NCI-H524 (cell line): ENCODE data around the gene CMSS1.
A peak's percentile ranks its signal among the peaks of the same experiment; 100 is the strongest.
"Not testable (repeated sequence)": the region's sequence is repeated elsewhere in the genome, so short reads cannot be mapped to it uniquely, and the experiment has no call there.

Experiments
- DNase-seq, 2 experiments: peaks; one replicate each; lab custom pipeline; 2025; lab: John Stamatoyannopoulos, UW

The CMSS1 gene

DNA sequence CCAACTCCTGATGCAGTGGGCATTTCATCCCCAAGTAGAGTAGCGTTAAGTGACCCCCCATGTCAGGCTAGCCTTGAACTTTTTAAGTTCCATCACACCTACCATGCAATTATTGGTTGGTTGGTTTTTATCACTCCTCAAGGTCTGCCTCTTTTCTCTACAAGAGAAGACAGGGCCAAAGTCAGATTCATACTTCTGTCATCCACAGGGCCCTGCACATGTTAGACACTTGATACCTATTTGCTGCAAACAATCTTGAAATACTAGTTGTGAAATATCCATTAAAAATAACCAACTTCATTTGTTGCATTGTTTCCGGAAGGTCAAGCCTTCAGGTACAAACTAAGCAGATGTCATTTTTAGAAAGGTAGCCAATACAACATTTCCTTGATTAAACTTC, 1.2 kb downstream of the CMSS1 start:
- DNase-seq: no peak

DNA sequence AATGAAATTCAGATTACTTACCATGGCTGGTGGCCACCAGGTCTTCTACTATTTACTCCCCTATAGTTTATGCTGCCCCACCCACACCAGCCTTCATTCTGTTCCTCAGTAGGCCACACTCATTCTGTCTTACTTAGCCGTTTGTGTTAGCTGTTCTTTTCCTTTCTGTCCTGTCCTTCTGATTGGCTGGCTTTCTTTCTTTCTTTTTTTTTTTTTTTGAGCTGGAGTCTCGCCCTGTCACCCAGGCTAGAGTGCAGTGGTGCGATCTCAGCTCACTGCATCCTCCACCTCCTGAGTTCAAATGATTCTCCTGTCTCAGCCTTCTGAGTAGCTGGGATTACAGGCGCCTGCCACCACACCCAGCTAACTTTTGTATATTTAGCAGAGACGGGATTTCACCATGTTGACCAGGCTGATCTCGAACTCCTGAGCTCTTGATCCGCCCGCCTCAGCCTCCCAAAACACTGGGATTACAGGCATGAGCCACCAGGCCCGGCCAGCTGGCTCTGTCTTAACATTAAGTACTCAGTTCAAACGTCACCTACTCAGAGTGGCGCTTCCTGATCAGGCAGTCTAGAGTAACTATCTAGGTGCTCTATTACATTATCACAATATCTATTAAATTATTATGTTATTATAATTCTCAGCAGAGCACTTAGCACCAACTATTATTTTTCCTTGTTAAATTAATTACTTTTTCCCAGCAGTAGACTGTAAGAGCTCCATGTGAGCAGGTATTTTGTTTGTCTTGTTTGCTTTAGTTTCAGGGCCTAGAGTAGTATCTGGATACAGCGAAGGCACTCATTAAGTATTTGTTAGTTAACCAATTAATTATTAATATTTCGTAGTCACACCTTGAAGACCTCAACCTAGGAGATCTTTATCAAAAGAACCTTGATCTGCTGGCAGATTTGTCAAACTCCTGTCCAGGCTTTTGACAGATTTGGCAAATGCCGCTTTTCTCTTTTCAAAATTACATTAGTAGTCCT, 6.4 kb downstream of the CMSS1 start:
- DNase-seq: peak; percentile 17 to 72

- DNase-seq: peak; percentile 21 to 49
Observed at GRCh38 chr3:99825004-99825640, 7.5 kb downstream of the CMSS1 start.

- no peak for DNase-seq
Observed at GRCh38 chr3:99829844-99830243, 12.2 kb downstream of the CMSS1 start.

- no peak for DNase-seq
Observed at GRCh38 chr3:99833617-99834205, 16.0 kb downstream of the CMSS1 start.

- DNase-seq: no peak
Observed at GRCh38 chr3:99834211-99834957, 16.7 kb downstream of the CMSS1 start.

GRCh38 chr3:99836681-99837080, 19.0 kb downstream of the CMSS1 start:
- no peak for DNase-seq

GRCh38 chr3:99837715-99838114, 20.1 kb downstream of the CMSS1 start:
- peak in 1 of 2 experiments; percentile 39 for DNase-seq

- no peak for DNase-seq
Observed at GRCh38 chr3:99838755-99839154, 21.1 kb downstream of the CMSS1 start.

GRCh38 chr3:99839613-99840012, 22.0 kb downstream of the CMSS1 start:
- no peak for DNase-seq

GRCh38 chr3:99841949-99842348, 24.3 kb downstream of the CMSS1 start:
- DNase-seq: not testable (repeated sequence)

DNA sequence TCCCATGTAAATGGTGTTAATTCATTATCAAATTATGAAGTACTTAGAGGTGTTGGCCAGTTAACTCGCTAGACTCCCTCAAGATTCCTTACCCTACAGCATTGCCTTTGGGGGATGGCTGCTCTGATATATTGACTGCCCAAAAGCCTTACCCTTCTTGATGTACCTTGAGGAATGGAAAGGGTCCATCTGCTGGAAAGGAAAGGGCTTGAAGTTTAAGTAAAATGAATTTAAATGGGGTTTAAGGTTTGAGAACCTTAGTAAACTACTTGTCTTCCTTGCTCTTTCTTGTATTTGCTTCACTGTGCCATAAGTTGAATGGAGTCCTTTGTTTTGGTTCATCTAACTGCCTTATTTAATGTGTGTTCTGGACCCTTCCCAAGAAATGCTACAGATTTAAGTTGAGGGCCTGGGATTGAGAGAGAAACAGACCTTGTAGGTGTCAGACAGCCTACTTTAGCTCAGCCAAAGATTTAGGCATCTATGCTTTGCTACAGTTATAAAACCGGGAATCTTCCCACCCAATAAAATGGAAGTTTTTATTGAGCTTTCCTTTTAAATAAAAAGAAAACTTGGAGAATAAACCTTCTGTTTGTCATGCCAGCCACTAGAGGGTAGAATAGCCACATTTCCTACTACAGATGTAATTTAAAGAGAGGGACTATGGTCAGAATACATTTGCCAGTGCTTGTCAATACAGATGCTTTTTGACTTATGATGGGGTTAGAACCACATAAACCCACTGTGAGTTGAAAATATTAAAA, 25.3 kb downstream of the CMSS1 start:
- peak in 1 of 2 experiments; percentile 56 for DNase-seq

- no peak for DNase-seq
Observed at GRCh38 chr3:99843590-99844258, 26.1 kb downstream of the CMSS1 start.

DNA sequence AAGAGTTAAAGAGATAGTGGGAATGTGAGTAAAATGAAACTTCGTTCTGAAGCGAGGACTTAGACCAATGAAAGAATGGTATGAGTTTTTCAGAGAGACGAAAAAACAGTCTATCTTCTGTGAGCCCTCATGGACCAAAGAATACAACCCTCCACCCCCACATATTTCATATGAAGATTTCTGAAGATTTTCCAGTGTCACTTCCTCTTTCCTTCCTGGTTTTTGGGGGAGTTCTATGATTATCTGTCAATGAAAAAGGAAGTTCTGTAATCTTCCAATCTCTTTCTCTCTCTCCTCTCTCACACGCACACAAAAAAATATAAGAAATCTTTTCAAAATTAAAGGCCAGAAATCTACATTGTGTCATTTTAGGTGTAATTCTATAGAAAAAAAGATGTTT, 27.7 kb downstream of the CMSS1 start:
- DNase-seq: no peak

- DNase-seq: no peak
Observed at GRCh38 chr3:99845999-99846398, 28.3 kb downstream of the CMSS1 start.

DNA sequence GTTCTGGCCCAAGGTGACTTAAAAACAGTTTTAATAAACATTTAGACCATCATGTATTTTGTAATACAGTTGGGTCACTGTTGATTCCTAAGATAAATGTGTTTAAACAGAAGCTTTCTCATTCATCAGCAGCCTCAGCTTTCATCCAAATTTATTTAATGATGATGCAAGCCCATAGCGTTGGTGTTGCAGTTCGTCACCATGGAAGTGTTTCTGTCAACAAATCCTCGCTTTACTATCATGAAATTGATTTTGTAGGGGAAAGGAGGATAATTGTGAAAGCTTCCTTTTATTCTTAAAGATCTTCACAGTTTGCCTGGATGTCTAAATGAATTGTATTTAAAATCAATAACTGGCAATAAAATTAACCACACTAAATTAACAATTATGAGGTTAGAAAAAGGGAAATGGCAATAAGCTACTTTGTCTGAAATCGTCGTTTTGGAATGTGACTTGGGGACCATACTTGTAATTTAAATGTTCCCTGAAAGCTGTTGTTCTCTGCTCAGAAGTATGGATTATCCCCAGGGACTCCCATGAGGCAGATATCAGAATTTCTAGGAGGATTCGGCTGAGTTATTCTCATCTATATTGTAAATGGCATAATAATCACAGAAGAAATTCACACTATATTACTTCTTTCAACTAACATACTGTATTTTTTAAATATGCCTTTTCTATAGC, 29.0 kb downstream of the CMSS1 start:
- no peak for DNase-seq

DNA sequence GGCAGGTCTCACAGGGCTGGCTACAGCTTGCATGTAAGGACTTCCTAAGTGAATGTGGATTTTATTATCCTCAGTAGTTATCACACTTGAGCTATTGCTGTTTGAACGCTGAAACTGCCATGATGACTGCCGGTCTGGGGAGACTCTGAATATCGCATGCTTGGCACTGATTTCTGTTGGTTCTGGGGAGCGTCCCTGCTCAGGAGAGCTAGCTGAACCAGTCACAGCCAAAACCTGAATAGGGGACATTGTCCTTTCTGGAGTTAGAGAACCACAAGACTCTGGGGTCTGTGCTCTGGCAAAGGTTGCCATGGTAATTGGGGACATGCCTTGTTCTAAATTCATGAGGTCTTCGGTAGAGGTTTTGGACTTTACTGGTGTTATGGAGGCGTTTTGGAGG, 30.8 kb downstream of the CMSS1 start:
- DNase-seq: no peak

- DNase-seq: no peak
Observed at GRCh38 chr3:99850608-99851007, 32.9 kb downstream of the CMSS1 start.

DNA sequence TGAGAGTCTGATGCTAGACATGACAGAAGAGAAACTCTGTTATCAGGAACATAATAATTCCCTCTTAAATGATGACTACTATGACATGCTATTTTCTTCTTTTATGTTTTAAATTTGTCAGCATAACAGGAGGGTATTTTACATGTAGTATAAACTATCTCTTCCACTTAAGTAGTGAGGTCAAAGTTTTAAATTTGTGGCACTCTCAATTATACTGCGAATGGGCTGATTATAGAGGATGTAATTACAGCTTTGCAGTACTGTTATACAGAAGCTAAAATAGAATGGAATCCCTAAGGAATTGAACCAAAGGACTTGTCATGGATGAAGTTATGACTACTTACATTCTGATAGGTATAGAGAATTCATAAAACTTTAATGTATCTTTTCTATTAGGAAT, 34.3 kb downstream of the CMSS1 start:
- no peak for DNase-seq

GRCh38 chr3:99852851-99853250, 35.2 kb downstream of the CMSS1 start:
- DNase-seq: no peak
